NB4 (cell line): ENCODE measurements around the gene RNF212.

Experiments
- MAX ChIP-seq: IDR thresholded peaks from 2 replicates; pipeline ENCODE4 v1.6.1; 2011; ENCODE audit warnings: low read depth, low read length
- MYC ChIP-seq: IDR thresholded peaks from 2 replicates; pipeline ENCODE4 v1.6.1; 2011; ENCODE audit warnings: low read depth, low read length
- POLR2A ChIP-seq: IDR thresholded peaks from 2 replicates; pipeline ENCODE4 v1.6.1; 2011; ENCODE audit warnings: mild to moderate bottlenecking; ENCODE audit not compliant: insufficient read length; ENCODE audit errors: extremely low read depth
- TF ChIP-seq, protein P1 (sequence below): IDR thresholded peaks from one replicate; pipeline ENCODE4 v1.5.1; 2012; ENCODE audit warnings: low read depth, low read length

GRCh38 chr4:1080961-1081688 is 32.2 kb downstream of the RNF212 start:
- TF ChIP-seq, protein P1, sequence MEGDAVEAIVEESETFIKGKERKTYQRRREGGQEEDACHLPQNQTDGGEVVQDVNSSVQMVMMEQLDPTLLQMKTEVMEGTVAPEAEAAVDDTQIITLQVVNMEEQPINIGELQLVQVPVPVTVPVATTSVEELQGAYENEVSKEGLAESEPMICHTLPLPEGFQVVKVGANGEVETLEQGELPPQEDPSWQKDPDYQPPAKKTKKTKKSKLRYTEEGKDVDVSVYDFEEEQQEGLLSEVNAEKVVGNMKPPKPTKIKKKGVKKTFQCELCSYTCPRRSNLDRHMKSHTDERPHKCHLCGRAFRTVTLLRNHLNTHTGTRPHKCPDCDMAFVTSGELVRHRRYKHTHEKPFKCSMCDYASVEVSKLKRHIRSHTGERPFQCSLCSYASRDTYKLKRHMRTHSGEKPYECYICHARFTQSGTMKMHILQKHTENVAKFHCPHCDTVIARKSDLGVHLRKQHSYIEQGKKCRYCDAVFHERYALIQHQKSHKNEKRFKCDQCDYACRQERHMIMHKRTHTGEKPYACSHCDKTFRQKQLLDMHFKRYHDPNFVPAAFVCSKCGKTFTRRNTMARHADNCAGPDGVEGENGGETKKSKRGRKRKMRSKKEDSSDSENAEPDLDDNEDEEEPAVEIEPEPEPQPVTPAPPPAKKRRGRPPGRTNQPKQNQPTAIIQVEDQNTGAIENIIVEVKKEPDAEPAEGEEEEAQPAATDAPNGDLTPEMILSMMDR, result no peak
- TF ChIP-seq POLR2A, result no peak
- no peak for TF ChIP-seq MAX
- no peak for TF ChIP-seq MYC
